GM18867 (cell line): ENCODE data around the gene ARRDC1.
"Not testable (repeated sequence)": the region's sequence is repeated elsewhere in the genome, so short reads cannot be mapped to it uniquely, and the experiment has no call there.

Source experiments
- ATAC-seq: cut with Tn5 transposase; IDR thresholded peaks from one replicate; pipeline ENCODE4 v1.9.1; 2021; ENCODE audit warnings: mild to moderate bottlenecking, moderate library complexity; ENCODE audit not compliant: unreplicated experiment

Gene ARRDC1

GRCh38 chr9:137612741-137613142 is 7.3 kb downstream of the ARRDC1 start:
- ATAC-seq = no peak

GRCh38 chr9:137613259-137613658 is 7.8 kb downstream of the ARRDC1 start:
- ATAC-seq = no peak

GRCh38 chr9:137613738-137614523 is 8.4 kb downstream of the ARRDC1 start:
- no peak for ATAC-seq

GRCh38 chr9:137614631-137615386 is 9.3 kb downstream of the ARRDC1 start:
- ATAC-seq = no peak

- no peak for ATAC-seq
Measured at GRCh38 chr9:137615387-137615871, 9.9 kb downstream of the ARRDC1 start.

- peak; percentile 74 for ATAC-seq
Measured at GRCh38 chr9:137618105-137619067, 12.9 kb downstream of the ARRDC1 start, which contains the start of gene EHMT1. Gene EHMT1 (plus strand): TSS chr9:137619005. CDS start chr9:137619029, 24 bp downstream.

- ATAC-seq = peak; percentile 14
Measured at GRCh38 chr9:137619240-137620047, 14.0 kb downstream of the ARRDC1 start.

GRCh38 chr9:137620048-137620405 is 14.5 kb downstream of the ARRDC1 start:
- no peak for ATAC-seq

- ATAC-seq = no peak
Measured at GRCh38 chr9:137620581-137620980, 15.1 kb downstream of the ARRDC1 start.

GRCh38 chr9:137621131-137621757 is 15.8 kb downstream of the ARRDC1 start:
- no peak for ATAC-seq

- ATAC-seq = not testable (repeated sequence)
Measured at GRCh38 chr9:137622211-137622610, 16.7 kb downstream of the ARRDC1 start.

GRCh38 chr9:137626464-137626863 is 21.0 kb downstream of the ARRDC1 start:
- no peak for ATAC-seq

GRCh38 chr9:137627406-137627805 is 21.9 kb downstream of the ARRDC1 start:
- not testable (repeated sequence) for ATAC-seq

GRCh38 chr9:137630126-137630525 is 24.6 kb downstream of the ARRDC1 start:
- ATAC-seq = no peak

- ATAC-seq = no peak
Measured at GRCh38 chr9:137630679-137631078, 25.2 kb downstream of the ARRDC1 start.

- no peak for ATAC-seq
Measured at GRCh38 chr9:137631345-137632229, 26.1 kb downstream of the ARRDC1 start.

GRCh38 chr9:137632230-137633161 is 27.0 kb downstream of the ARRDC1 start:
- no peak for ATAC-seq
